MM.1S (cell line): Measurements from ENCODE around the gene ATG3.

Experiments used
- DNase-seq: peaks from one replicate; pipeline ENCODE4 v3.0.0-alpha.2; 2015
- H2AFZ ChIP-seq: fragments of 300-600 bp; sonication (generic); 2 replicates; pipeline ENCODE4 v1.6.0; 2016; ENCODE audit warnings: antibody characterized with exemption, low read length
- H3F3A ChIP-seq: fragments of 300-600 bp; sonication (generic); 2 replicates; pipeline ENCODE4 v1.6.1; 2016; ENCODE audit warnings: mild to moderate bottlenecking, antibody characterized with exemption, low read length, moderate library complexity, mixed read lengths; ENCODE audit not compliant: insufficient read depth
- H3K27ac ChIP-seq: fragments of 300-600 bp; sonication (generic); 2 replicates; pipeline ENCODE4 v1.5.1; 2016; ENCODE audit warnings: mild to moderate bottlenecking, low read length
- H3K27me3 ChIP-seq: fragments of 300-600 bp; sonication (generic); replicated peaks from 2 replicates; pipeline ENCODE4 v1.6.0; 2016; ENCODE audit warnings: low read length; ENCODE audit not compliant: insufficient read depth
- H3K36me3 ChIP-seq: fragments of 300-600 bp; sonication (generic); replicated peaks from 2 replicates; pipeline ENCODE4 v1.6.1; 2016; ENCODE audit warnings: mild to moderate bottlenecking, low read length, mixed read lengths; ENCODE audit not compliant: insufficient read depth
- H3K4me1 ChIP-seq: fragments of 300-600 bp; sonication (generic); 2 replicates; pipeline ENCODE4 v1.6.1; 2016; ENCODE audit warnings: low read length, mixed read lengths
- H3K4me2 ChIP-seq: fragments of 300-600 bp; sonication (generic); 2 replicates; pipeline ENCODE4 v1.6.0; 2016; ENCODE audit warnings: low read depth, low read length
- H3K4me3 ChIP-seq: fragments of 300-600 bp; sonication (generic); 2 replicates; pipeline ENCODE4 v1.5.1; 2016; ENCODE audit warnings: low read length, mixed read lengths
- H3K79me2 ChIP-seq: fragments of 300-600 bp; sonication (generic); 2 replicates; pipeline ENCODE4 v1.6.1; 2016; ENCODE audit warnings: mixed run types, low read length, mixed read lengths
- H3K9ac ChIP-seq: fragments of 300-600 bp; sonication (generic); 2 replicates; pipeline ENCODE4 v1.6.1; 2016; ENCODE audit warnings: low read length, mixed read lengths
- H3K9me2 ChIP-seq: fragments of 300-600 bp; sonication (generic); replicated peaks from 2 replicates; pipeline ENCODE4 v1.6.1; 2016; ENCODE audit warnings: mild to moderate bottlenecking, low read length, mixed read lengths; ENCODE audit not compliant: insufficient read depth
- H3K9me3 ChIP-seq: fragments of 300-600 bp; sonication (generic); replicated peaks from 2 replicates; pipeline ENCODE4 v1.6.1; 2016; ENCODE audit warnings: mild to moderate bottlenecking, low read length, mixed read lengths; ENCODE audit not compliant: insufficient read depth
- H4K20me1 ChIP-seq: fragments of 300-600 bp; sonication (generic); 2 replicates; pipeline ENCODE4 v1.6.1; 2016; ENCODE audit warnings: mild to moderate bottlenecking, low read length, moderate library complexity, mixed read lengths; ENCODE audit not compliant: insufficient read depth
- EZH2 ChIP-seq: fragments of 300-600 bp; sonication (generic); optimal IDR thresholded peaks from 2 replicates; pipeline ENCODE3; 2017; ENCODE audit warnings: low read depth, mild to moderate bottlenecking, antibody characterized with exemption, low read length, mixed read lengths
- EZH2phosphoT487 ChIP-seq: fragments of 300-600 bp; sonication (generic); IDR thresholded peaks from 2 replicates; pipeline ENCODE4 v1.6.1; 2018; ENCODE audit warnings: antibody characterized with exemption, low read length
- TF ChIP-seq, protein P1 (sequence below): fragments of 300-600 bp; sonication (generic); IDR thresholded peaks from 2 replicates; pipeline ENCODE4 v1.5.1; 2016; ENCODE audit warnings: antibody characterized with exemption, low read length, mixed read lengths

Gene ATG3

DNA sequence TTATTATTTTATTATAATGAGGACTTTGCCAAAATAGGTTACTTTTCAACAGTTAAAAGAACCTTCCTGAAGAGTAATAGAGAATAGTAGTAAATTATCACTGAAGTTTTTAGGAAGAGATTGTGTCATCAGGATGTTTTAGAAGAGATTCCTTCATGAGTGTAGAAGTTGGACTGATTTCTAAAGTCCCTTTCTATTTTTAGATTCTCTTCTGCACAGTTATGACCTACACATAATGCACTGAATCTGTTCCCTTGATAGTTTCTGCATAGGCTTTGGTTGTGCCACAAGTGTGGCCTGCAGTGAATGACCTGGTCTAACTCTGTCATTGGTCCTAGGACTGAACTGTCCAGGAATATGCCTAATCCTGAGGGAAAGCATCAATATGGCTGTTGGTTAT is 24.0 kb upstream of the ATG3 start:
- Histone ChIP-seq H2AFZ (no peak overlapping the region), H3K36me3 (no peaks in the 10 kb centered on the region), H3K9me3 (no peaks in the 10 kb centered on the region), H3K27ac (no peak overlapping the region), H3F3A (no peaks in the 10 kb centered on the region), H3K9me2 (no peaks in the 10 kb centered on the region), H4K20me1 (no peaks in the 10 kb centered on the region), H3K4me3 (no peak overlapping the region), H3K79me2 (no peaks in the 10 kb centered on the region), H3K4me2 (no peak overlapping the region), H3K4me1 (peaks cover 8% of the 10 kb centered on the region; the same call in 1 of the 2 replicates), H3K9ac (no peak overlapping the region), H3K27me3 (no peaks in the 10 kb centered on the region)
- TF ChIP-seq EZH2phosphoT487 (no peak), EZH2 (no peak)
- TF ChIP-seq, protein P1, sequence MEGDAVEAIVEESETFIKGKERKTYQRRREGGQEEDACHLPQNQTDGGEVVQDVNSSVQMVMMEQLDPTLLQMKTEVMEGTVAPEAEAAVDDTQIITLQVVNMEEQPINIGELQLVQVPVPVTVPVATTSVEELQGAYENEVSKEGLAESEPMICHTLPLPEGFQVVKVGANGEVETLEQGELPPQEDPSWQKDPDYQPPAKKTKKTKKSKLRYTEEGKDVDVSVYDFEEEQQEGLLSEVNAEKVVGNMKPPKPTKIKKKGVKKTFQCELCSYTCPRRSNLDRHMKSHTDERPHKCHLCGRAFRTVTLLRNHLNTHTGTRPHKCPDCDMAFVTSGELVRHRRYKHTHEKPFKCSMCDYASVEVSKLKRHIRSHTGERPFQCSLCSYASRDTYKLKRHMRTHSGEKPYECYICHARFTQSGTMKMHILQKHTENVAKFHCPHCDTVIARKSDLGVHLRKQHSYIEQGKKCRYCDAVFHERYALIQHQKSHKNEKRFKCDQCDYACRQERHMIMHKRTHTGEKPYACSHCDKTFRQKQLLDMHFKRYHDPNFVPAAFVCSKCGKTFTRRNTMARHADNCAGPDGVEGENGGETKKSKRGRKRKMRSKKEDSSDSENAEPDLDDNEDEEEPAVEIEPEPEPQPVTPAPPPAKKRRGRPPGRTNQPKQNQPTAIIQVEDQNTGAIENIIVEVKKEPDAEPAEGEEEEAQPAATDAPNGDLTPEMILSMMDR, result no peak
- DNase-seq, result no peak

DNA sequence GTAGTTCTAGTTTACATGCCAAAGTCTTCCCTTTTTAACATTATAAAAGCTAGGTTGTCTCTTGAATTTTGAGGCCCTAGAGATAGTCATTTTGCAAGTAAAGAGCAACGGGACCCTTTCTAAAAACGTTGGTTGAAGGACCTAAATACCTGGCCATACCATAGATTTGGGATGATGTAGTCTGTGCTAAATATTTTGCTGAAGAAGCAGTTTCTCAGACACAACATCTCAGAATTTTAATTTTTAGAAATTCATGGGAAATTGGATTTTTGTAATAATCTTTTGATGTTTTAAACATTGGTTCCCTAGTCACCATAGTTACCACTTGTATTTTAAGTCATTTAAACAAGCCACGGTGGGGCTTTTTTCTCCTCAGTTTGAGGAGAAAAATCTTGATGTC is 21.3 kb upstream of the ATG3 start:
- H3K4me2 ChIP-seq, result no peak overlapping the region
- no peaks in the 10 kb centered on the region for H3K27me3 ChIP-seq
- no peak for DNase-seq
- H3K9me3 ChIP-seq, result no peaks in the 10 kb centered on the region
- H3K9ac ChIP-seq, result no peak overlapping the region
- H4K20me1 ChIP-seq, result no peaks in the 10 kb centered on the region
- H3K9me2 ChIP-seq, result no peaks in the 10 kb centered on the region
- H3K4me3 ChIP-seq, result no peak overlapping the region
- TF ChIP-seq, protein P1, result no peak
- TF ChIP-seq EZH2, result no peak
- H3F3A ChIP-seq, result no peaks in the 10 kb centered on the region
- H3K36me3 ChIP-seq, result no peaks in the 10 kb centered on the region
- H2AFZ ChIP-seq, result no peak overlapping the region
- H3K79me2 ChIP-seq, result no peaks in the 10 kb centered on the region
- peaks cover 8% of the 10 kb centered on the region; the same call in 1 of the 2 replicates for H3K4me1 ChIP-seq
- H3K27ac ChIP-seq, result no peak overlapping the region

DNA sequence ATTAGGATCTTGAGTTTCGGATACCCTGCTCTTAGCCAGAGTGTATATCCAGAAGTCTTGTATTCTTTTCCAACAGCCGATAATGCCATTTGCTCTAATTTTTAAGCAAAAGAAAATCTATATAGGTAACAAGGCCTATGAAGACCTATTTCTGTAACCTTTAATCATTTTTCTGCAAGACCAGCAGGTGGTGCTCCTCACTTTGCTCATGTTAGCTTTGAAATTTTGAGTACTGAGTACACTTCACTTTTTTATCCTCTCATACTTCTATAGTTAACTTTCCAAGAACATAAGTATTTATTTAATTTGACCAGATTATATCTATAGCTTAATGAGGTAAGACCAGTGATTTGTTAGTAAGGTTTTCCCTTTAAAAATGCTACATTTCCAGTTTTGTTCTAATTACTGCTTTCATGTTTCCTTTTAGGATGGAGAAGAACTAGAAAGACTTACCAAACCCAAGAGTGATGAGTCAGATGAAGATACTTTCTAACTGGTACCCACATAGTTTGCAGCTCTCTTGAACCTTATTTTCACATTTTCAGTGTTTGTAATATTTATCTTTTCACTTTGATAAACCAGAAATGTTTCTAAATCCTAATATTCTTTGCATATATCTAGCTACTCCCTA is 20.6 kb upstream of the ATG3 start:
- TF ChIP-seq, protein P1, result peak; percentile 60
- TF ChIP-seq EZH2phosphoT487, result no peak
- H3K9me3 ChIP-seq, result no peaks in the 10 kb centered on the region

More for the DNA sequence above, 20.6 kb upstream of the ATG3 start:
- Histone ChIP-seq H3K9ac (no peak overlapping the region), H3K4me3 (no peak overlapping the region), H3K27me3 (no peaks in the 10 kb centered on the region), H4K20me1 (no peaks in the 10 kb centered on the region), H3K36me3 (no peaks in the 10 kb centered on the region), H3K79me2 (no peaks in the 10 kb centered on the region), H3K4me2 (no peak overlapping the region), H3K4me1 (peaks cover 6% of the 10 kb centered on the region; the same call in 1 of the 2 replicates), H3K27ac (no peak overlapping the region), H3F3A (no peaks in the 10 kb centered on the region), H2AFZ (no peak overlapping the region), H3K9me2 (no peaks in the 10 kb centered on the region)
- DNase-seq, result peak; percentile 48
